ENCODE results near the gene RTN4R.

RTN4R gene

GRCh38 chr22:20243537-20244249, 24.4 kb downstream of the RTN4R start:
- H3K4me3 ChIP-seq (ENCODE audit: low read depth, low read length) = no peak overlapping the region

DNA sequence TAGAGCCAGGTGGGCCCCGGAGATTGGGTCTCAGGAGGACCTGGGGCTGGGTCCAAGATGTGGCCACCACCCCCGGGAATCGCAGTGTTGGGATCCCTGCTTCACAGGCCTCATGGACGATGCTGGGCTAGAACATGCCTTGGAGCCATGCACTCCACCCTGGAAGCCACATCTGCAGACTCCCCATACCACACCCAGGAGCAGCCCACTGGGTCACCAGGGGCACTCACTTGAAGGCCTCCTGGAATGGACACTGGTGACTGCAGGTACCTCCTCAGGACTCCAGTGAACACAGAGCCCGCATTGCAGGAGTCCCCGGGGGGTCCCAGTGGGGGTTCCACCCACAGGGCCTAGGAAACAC, 25.0 kb downstream of the RTN4R start:
- H3K4me3 ChIP-seq (ENCODE audit: low read depth, low read length) = no peak overlapping the region

GRCh38 chr22:20242393-20243175, 25.5 kb downstream of the RTN4R start:
- H3K4me3 ChIP-seq (ENCODE audit: low read depth, low read length) = no peak overlapping the region

DNA sequence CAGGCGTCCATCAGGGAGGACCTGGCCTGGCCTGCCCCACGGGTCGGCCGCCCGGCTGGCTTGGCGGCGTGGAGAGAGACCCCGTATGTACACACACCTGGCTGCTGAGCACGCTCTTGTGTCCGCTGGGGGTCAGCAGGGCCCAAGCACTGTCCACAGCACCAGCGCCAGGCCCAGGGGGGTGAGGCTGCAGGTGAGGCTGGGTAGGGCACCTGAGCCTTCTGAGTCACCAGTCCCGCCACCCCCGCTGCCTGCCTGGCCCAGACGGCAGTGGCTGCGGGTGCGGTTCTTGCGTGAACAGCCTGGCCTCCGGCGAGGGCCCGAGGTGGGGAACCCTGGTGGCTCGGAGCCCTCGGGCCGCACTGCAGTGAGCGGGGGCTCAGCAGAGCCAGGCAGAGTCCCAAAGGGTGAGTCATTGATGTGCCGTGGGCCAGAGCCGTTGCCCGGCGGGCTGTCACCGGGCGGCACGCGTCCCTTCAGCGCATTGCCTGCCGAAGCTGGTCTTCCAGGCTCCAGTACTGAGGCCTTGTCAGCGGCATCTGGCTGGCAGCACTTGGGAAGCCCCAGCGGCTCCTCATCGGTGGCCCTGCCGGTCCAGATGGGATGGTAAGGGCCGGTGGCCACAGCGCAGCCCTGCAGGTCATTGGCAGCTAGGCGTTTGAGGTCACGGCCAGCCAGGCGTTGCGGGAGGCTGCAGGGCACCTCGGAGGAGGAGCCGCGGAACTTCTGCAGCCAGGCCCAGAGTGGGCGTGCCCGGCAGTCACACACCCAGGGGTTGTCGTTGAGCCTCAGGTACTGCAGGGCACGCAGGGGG, 26.3 kb downstream of the RTN4R start:
- H3K4me3 ChIP-seq (ENCODE audit: low read depth, low read length) = no peak overlapping the region

- H3K4me3 ChIP-seq (ENCODE audit: low read depth, low read length) = no peak overlapping the region
Measured at GRCh38 chr22:20240900-20241299, 27.2 kb downstream of the RTN4R start.

- no peak overlapping the region for H3K4me3 ChIP-seq (ENCODE audit: low read depth, low read length)
Measured at GRCh38 chr22:20240447-20240764, 27.7 kb downstream of the RTN4R start.

GRCh38 chr22:20239676-20240446, 28.3 kb downstream of the RTN4R start:
- H3K4me3 ChIP-seq (ENCODE audit: low read depth, low read length) = no peak overlapping the region

DNA sequence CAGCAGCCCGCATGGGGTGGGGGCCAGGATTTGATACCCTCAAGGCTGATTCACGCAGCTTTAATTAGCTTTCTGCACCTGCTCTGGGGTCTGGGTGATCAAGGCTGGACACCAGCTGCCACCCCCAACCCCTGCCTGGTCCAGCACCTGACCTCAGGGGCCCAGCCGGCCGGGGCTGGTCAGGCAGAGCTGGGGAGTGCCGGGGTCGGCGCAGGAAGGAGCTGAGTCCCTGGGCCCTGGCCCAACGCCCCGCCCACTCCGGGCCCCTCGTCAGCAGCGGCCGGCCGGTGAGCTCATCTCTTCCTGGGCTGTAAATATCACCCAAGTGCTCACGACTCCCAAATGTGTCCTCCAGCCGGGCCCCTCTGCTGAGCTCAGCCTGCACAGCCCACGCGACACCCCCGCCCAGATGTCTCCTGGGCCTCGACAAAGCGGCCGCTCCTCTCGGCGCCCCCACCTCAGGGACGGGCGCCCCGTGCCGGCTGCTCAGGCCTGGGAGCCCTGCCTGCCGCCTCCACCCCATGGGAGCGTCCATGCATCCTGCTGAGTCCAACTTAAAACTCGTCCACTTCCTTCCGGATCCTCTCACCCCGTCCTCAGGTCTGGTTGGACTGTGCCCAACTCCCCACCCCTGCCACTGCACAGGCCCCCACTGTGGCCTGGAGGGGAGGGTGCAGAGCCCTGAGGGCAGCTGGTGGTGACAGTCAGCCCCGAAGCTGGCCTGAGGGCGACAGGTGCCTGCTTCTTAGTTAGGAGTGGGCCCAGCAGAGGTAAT, 29.0 kb downstream of the RTN4R start:
- no peak overlapping the region for H3K4me3 ChIP-seq (ENCODE audit: low read depth, low read length)

- no peak overlapping the region for H3K4me3 ChIP-seq (ENCODE audit: low read depth, low read length)
Measured at GRCh38 chr22:20238536-20238900, 29.6 kb downstream of the RTN4R start.

GRCh38 chr22:20237480-20238440, 30.4 kb downstream of the RTN4R start:
- H3K4me3 ChIP-seq (ENCODE audit: low read depth, low read length) = no peak overlapping the region

DNA sequence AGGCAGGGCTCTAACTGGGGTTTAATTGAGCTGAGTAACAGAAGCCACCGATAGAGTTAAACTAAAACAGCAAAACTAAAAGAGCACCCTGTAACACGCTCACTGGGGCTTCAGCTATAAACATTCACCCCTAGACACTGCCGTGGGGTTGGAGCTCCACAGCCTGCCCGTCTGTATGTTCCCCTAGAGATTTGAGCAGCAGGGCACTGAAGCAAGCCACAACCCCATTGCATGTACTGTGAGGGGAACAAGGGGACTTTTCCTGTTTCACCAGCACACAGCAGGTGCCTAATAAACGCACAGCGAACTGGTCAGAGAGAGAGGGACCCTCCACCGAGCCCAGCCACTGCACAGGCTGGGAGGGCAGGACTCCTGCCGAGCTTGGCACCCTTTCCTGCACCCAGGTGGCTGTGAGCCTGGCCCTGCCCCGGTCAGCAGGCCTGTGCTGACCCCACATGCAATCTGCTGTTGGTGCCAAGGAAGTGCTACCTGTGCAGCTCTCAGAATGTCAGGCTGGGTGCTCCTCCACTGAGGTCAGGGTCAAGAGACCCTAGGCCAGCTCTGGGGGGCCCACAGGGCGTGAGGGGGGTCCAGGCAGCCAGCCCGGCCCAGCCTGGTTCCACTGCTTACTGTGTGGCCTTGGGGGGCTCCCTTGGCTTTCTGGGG, 31.9 kb downstream of the RTN4R start:
- no peak overlapping the region for H3K4me3 ChIP-seq (ENCODE audit: low read depth, low read length)

DNA sequence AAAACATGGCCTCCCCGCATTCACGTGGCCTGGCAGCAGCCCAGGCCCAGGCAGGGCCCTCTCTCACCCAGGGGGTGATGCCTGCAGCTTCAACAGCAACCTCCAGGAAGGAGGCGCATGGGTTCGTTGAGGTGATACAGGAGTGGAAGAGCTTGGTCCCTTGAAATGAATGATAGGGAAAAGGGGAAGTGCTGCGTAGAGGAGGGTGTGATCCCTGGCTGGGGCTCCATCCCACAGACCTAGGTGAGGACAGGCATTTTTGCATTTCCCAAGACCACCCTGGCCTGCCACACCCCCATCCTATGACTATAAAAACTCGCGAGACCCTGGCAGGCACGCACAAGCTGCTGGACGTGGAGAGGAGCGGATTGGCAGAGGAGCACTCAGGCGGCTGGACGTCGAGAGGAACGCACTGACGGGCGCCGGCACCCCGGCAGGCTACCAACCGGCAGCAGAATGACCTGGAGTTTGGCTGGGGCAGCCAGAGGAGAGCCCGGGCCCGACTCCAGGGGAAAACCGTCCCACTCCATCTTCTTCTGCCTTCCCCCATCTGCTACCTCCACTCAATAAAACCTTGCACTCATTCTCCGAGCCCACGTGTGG, 32.6 kb downstream of the RTN4R start:
- no peak overlapping the region for H3K4me3 ChIP-seq (ENCODE audit: low read depth, low read length)

DNA sequence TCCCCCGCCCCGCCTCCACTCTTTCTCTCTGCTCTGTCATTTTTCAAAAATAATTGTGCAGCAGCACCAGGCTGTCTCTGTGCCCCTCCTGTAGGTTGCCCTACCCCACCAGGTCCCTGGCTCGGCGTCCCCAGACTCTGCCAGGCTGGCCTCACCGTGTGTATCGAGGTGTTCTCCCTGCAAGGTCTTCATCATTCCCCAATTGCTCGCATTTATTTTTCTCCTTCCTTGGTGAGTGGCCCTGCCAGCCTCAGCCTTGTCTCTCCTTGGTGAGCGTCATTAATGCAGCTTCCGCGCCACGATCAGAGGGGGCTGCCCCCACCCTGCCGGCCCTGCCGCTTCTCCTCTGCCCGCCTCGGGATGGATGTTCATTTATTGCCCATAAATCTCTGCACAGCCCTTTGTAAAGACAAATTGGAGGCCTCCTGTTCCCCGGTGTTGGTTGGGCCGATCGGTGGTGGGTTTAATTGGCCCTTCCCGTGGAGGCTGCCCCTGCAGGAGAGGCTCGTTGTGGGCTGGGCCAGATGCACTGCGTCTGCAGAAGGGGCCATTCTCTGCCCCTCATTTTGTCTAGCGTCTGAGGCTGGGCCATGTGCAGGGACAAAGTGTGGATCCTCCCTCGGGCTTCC, 33.2 kb downstream of the RTN4R start:
- no peak overlapping the region for H3K4me3 ChIP-seq (ENCODE audit: low read depth, low read length)

- H3K4me3 ChIP-seq (ENCODE audit: low read depth, low read length) = no peak overlapping the region
Measured at GRCh38 chr22:20234314-20234682, 33.8 kb downstream of the RTN4R start.

- no peak overlapping the region for H3K4me3 ChIP-seq (ENCODE audit: low read depth, low read length)
Measured at GRCh38 chr22:20233351-20234313, 34.5 kb downstream of the RTN4R start.

- no peak overlapping the region for H3K4me3 ChIP-seq (ENCODE audit: low read depth, low read length)
Measured at GRCh38 chr22:20232781-20233180, 35.3 kb downstream of the RTN4R start.

GRCh38 chr22:20232237-20232598, 35.9 kb downstream of the RTN4R start:
- no peak overlapping the region for H3K4me3 ChIP-seq (ENCODE audit: low read depth, low read length)
